D721Med (cell line): ENCODE results near the gene KATNB1.
"Not testable (repeated sequence)": the region's sequence is repeated elsewhere in the genome, so short reads cannot be mapped to it uniquely, and the experiment has no call there.

ENCODE experiments used
- DNase-seq: peaks from one replicate; pipeline ENCODE4 v3.0.0; 2011; ENCODE audit warnings: low spot score; ENCODE audit not compliant: insufficient read length
- FAIRE-seq: peaks from 2 replicates; lab custom pipeline; 2011; peaks lifted over from hg19 to GRCh38; lab: Jason Lieb, UNC
- CTCF ChIP-seq: IDR thresholded peaks from 2 replicates; pipeline ENCODE4 v1.5.1; 2012; ENCODE audit warnings: mild to moderate bottlenecking, control low read depth; ENCODE audit not compliant: insufficient read depth; ENCODE audit errors: missing control alignments

Gene KATNB1

GRCh38 chr16:57743886-57744641 is 8.5 kb downstream of the KATNB1 start:
- no peak for TF ChIP-seq CTCF
- FAIRE-seq: no peak
- no peak for DNase-seq

GRCh38 chr16:57744642-57744903 is 9.0 kb downstream of the KATNB1 start:
- no peak for TF ChIP-seq CTCF
- DNase-seq: no peak
- FAIRE-seq: no peak

- DNase-seq: no peak
- no peak for TF ChIP-seq CTCF
- FAIRE-seq: no peak
Measured at GRCh38 chr16:57745768-57746167, 10.2 kb downstream of the KATNB1 start.

- DNase-seq, FAIRE-seq: not testable (repeated sequence)
Measured at GRCh38 chr16:57746316-57746715, 10.7 kb downstream of the KATNB1 start.

GRCh38 chr16:57747091-57747490 is 11.5 kb downstream of the KATNB1 start:
- no peak for TF ChIP-seq CTCF
- DNase-seq (no peak), FAIRE-seq (no peak)

GRCh38 chr16:57747496-57747895 is 11.9 kb downstream of the KATNB1 start:
- no peak for TF ChIP-seq CTCF
- DNase-seq (no peak), FAIRE-seq (no peak)

GRCh38 chr16:57747996-57748395 is 12.4 kb downstream of the KATNB1 start:
- no peak for FAIRE-seq
- TF ChIP-seq CTCF: no peak
- DNase-seq: no peak

- FAIRE-seq (no peak), DNase-seq (no peak)
- TF ChIP-seq CTCF: no peak
Measured at GRCh38 chr16:57748596-57748995, 13.0 kb downstream of the KATNB1 start.
